Activated CD8-positive, alpha-beta T cell treated with anti-CD3 and anti-CD28 coated beads, Interleukin-2, amount 10 ng/mL, durations not matched to agents 7 days and 5 days (primary cell): ENCODE data around the gene LSM2. TPM values are rescaled to one million over a fixed set of nuclear protein-coding genes. Genes with fewer than 3 reads are reported as not detected.

Experiments
- ATAC-seq: fragments of 150-1000 bp; cut with Tn5 transposase; one replicate; pipeline ENCODE4 v1.10.0; 2021; ENCODE audit warnings: moderate library complexity
- CTCF ChIA-PET: fragments of 350-600 bp; sonication (Branson Sonifier 250); formaldehyde crosslinking; loops from one replicate; lab custom pipeline; 2021; ENCODE audit warnings: antibody characterized with exemption; lab: Charles Lee
- POLR2A ChIA-PET: fragments of 350-600 bp; sonication (Branson Sonifier 250); formaldehyde crosslinking; loops from one replicate; lab custom pipeline; 2021; ENCODE audit warnings: antibody characterized with exemption; lab: Charles Lee
- DNase-seq: peaks from one replicate; pipeline ENCODE4 v3.0.0-alpha.2; 2020
- H3K27ac Mint-ChIP-seq: one replicate; pipeline ENCODE4 v1.8.0; 2021; ENCODE audit warnings: mild to moderate bottlenecking, mixed read lengths
- H3K27me3 Mint-ChIP-seq: one replicate; pipeline ENCODE4 v1.8.0; 2021; ENCODE audit warnings: low read depth, mixed read lengths
- H3K36me3 Mint-ChIP-seq: one replicate; pipeline ENCODE4 v1.8.0; 2021; ENCODE audit warnings: low read depth, mixed read lengths
- H3K4me1 Mint-ChIP-seq: one replicate; pipeline ENCODE4 v1.8.0; 2021; ENCODE audit warnings: low read depth, mixed read lengths
- H3K4me3 Mint-ChIP-seq: one replicate; pipeline ENCODE4 v1.8.0; 2021; ENCODE audit warnings: mild to moderate bottlenecking, mixed read lengths
- H3K9me3 Mint-ChIP-seq: one replicate; pipeline ENCODE4 v1.8.0; 2022; ENCODE audit warnings: mixed read lengths; ENCODE audit not compliant: insufficient read depth
- total RNA-seq, 2 experiments: library from RNA; stranded (reverse); gene quantifications; one replicate each; pipeline ENCODE4 v1.2.3, GENCODE V29; 2021

Gene LSM2
- total RNA-seq, 2 experiments from 2014 or later, result 123 to 128 TPM

DNA sequence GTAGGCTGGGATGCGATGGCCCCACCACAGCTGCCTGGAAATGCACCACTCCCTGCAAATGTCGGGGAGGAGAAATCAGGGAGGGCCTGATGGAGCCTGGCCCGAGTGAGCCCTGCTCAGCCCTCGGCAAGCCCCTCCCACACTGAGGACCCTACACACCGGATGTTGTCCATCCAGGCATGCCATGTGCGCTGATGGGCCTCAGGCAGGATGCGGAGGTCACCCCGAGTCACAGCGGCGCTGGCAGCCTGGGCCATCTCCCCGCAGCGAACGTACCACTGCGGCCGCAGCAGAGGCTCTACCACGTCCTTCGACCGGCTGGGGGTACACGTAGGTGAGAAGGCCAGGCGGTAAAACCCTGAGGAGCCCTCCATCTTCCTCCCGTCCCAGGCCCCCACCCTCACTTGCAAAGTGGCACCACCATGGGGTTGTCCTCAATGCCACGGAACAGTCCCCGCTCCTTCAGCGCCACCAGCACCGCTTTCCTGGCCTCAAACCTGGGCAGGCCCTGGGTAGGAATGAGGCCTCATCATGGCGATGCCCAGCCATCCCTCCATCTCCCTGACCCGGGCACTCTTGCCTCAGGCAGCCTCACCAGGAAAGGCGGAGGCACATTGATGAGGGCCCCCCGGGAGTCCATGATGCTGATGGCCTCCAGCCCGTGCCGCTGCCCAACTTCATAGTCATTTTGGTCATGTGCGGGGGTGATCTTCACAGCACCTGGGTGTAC lies 24.5 kb downstream of the LSM2 start:
- no peaks in the 10 kb centered on the region for H3K27me3 Mint-ChIP-seq
- peaks cover 7% of the 10 kb centered on the region for H3K4me1 Mint-ChIP-seq
- CTCF ChIA-PET, result interaction anchor here (1.1 to 1.5 kb wide), 2 partner anchors 9 to 12 kb away, joined by 5 to 6 read pairs; no protein-coding TSS in a partner anchor
- POLR2A ChIA-PET, result interaction anchor here (1.8 kb wide), 1 partner anchor 42 kb away, joined by 4 read pairs; the partner anchor contains the start of gene MSH5
- no peak for DNase-seq
- H3K36me3 Mint-ChIP-seq, result peaks cover 40% of the 10 kb centered on the region
- no peaks in the 10 kb centered on the region for H3K9me3 Mint-ChIP-seq
- H3K4me3 Mint-ChIP-seq, result no peak overlapping the region
- no peak for ATAC-seq
- no peak overlapping the region for H3K27ac Mint-ChIP-seq

GRCh38 chr6:31781244-31782125 lies 25.3 kb downstream of the LSM2 start:
- peaks cover 43% of the 10 kb centered on the region for H3K36me3 Mint-ChIP-seq
- CTCF ChIA-PET, result interaction anchor here (1.1 to 1.8 kb wide), 2 partner anchors 10 to 12 kb away, joined by 5 to 8 read pairs; no protein-coding TSS in a partner anchor

DNA sequence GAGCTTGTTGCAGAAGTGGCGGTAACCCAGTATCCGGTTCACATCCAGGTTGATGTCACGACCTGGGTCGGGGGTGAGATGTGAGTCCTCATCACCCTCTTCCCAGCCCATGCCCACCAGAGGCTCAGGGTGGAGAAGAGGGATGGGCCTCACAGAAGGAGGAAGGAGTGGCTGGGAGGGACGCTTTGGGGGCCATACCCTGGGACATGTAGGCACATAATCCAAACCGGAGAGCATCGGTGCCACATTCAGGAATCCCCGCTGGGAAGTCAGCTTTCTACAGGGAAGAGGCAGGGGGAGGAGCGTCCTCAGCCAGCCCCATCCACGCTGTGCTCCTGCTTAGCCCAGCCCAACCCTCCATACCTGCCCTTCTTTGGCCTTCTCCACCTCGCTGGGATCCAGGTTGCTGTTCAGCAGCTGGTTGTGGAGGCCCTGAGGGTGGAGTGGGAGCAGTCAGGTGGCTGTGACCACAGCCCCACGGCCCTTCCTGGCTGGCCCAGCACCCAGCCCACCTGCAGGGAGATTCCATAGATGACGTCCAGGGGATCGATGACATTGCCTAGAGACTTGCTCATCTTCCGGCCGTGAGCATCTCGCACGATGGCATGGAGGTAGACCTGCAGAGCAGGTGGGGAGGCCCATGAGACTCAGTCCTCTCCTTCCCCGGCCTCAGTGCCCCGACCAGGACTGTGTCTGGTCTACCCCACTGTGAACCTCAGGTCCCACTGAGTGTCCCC lies 26.1 kb downstream of the LSM2 start:
- DNase-seq (no peak), ATAC-seq (no peak)
- no peaks in the 10 kb centered on the region for H3K27me3 Mint-ChIP-seq
- peaks cover 23% of the 10 kb centered on the region for H3K4me1 Mint-ChIP-seq
- no peaks in the 10 kb centered on the region for H3K9me3 Mint-ChIP-seq
- no peak overlapping the region for H3K27ac Mint-ChIP-seq
- H3K4me3 Mint-ChIP-seq, result no peak overlapping the region
- H3K36me3 Mint-ChIP-seq, result peaks cover 41% of the 10 kb centered on the region
- POLR2A ChIA-PET, result no interaction called here
- CTCF ChIA-PET, result interaction anchor here (1.1 to 1.8 kb wide), 2 partner anchors 10 to 11 kb away, joined by 5 to 8 read pairs; no protein-coding TSS in a partner anchor

More at GRCh38 chr6:31781244-31782125, 25.3 kb downstream of the LSM2 start:
- DNase-seq (no peak), ATAC-seq (no peak)
- POLR2A ChIA-PET, result no interaction called here
- Mint-ChIP-seq H3K27me3 (no peaks in the 10 kb centered on the region), H3K9me3 (no peaks in the 10 kb centered on the region), H3K4me3 (no peak overlapping the region), H3K4me1 (peaks cover 15% of the 10 kb centered on the region), H3K27ac (no peak overlapping the region)

DNA sequence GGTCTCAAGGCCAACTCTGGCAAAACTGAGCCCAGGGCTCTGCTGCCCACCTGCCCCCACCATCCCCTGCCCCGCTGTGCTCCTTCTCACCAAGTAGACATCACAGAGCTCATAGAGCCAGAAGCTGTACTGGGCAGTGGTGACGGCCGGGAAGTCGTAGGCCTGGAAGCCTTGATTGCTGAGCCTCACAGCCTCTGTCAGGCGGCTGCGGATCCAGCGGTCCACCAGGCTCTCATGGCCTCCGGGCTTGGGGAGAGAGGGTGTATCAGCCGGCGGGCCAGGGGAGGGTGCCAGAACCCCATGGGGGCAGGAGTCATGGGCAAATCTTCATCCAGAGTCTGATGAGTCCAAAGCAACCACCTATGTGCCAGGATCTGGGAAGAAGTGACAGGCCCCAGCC lies 26.9 kb downstream of the LSM2 start:
- peaks cover 41% of the 10 kb centered on the region for H3K36me3 Mint-ChIP-seq
- no peak for DNase-seq
- H3K4me3 Mint-ChIP-seq, result no peak overlapping the region
- H3K4me1 Mint-ChIP-seq, result peaks cover 30% of the 10 kb centered on the region
- ChIA-PET POLR2A (no interaction called here), CTCF (interaction anchor here (1.2 to 1.8 kb wide), 2 partner anchors 10 to 11 kb away, joined by 3 to 8 read pairs; no protein-coding TSS in a partner anchor)
- H3K27me3 Mint-ChIP-seq, result no peaks in the 10 kb centered on the region
- H3K27ac Mint-ChIP-seq, result no peak overlapping the region
- ATAC-seq, result no peak
- no peaks in the 10 kb centered on the region for H3K9me3 Mint-ChIP-seq

DNA sequence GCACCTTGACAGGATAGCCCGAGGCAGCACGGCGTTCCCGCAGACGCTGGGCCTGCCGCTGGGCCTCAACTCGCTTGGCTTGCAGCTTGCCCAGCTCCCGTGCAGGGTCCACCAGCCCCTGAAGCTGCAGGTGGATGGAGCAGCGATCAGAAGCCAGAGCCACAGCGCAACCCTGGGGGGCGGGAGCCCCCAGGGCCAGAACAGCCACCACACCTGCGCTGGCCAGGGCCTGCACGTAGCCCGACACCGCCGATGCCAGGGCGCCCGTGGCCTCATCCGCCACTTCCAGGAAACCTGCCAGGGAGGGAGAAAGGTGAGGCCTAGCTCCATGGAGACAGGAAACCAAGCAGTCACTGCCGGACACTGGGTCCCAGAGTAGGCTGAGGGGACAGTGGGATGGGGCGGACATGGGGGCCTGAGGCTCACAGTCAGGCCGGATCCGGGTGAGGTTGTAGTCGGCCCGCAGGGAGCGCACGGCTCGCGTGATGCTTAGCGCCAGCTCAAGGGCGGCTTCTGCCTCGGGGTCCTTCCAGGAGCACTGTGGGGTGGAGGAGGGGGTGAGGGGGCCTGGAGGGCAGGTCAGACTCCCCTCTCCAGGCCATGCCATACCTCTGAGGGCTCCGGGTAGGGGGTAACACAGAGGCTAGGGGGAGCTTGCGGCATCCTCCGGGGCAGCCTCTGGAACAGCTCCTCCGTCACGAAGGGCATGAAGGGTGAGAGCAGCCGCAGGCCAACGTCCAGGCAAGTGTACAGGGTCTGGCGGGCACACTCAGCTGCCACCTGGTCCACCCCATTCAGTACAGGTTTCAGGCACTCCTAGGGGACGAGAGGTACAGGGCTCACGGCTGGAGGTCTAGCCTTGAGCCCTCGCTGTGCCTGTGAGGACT lies 27.5 kb downstream of the LSM2 start:
- H3K4me1 Mint-ChIP-seq, result peaks cover 30% of the 10 kb centered on the region
- CTCF ChIA-PET, result interaction anchor here (1.2 to 1.3 kb wide), 2 partner anchors 10 to 12 kb away, joined by 3 to 5 read pairs; no protein-coding TSS in a partner anchor
- H3K27ac Mint-ChIP-seq, result no peak overlapping the region
- peaks cover 35% of the 10 kb centered on the region for H3K36me3 Mint-ChIP-seq
- H3K27me3 Mint-ChIP-seq, result no peaks in the 10 kb centered on the region
- no peak overlapping the region for H3K4me3 Mint-ChIP-seq
- POLR2A ChIA-PET, result interaction anchor here (0.6 to 1.0 kb wide), 2 partner anchors 12 to 39 kb away, joined by 3 to 4 read pairs; partner anchors contain the start of gene MSH5
- DNase-seq, result no peak
- no peak for ATAC-seq
- no peaks in the 10 kb centered on the region for H3K9me3 Mint-ChIP-seq

DNA sequence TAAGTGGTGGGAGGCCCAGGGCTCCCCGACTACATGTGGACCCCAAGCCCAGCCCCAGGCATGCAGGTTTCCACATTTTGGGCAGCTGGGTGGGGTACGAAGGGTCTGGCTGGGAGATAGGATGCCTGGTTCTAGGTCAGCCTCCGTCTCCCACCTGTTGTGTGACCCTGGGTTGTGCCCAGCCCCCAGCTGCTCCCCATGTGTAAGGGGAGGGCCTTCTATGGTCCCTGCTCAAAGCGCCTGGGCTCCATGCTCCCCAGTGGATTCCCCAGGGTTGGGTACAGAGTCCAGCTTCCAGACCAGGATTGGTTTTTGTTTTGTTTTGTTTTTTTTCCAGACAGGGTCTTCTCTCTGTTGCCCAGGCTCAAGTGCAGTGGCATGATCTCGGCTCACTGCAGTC lies 28.6 kb downstream of the LSM2 start:
- ChIA-PET CTCF (interaction anchor here (0.7 to 2.0 kb wide), 4 partner anchors 9 to 51 kb away, joined by 3 to 14 read pairs (median 4); no protein-coding TSS in a partner anchor), POLR2A (interaction anchor here (1.0 to 1.8 kb wide), 2 partner anchors 29 to 38 kb away, joined by 5 to 9 read pairs; partner anchors contain the start of genes LSM2 and MSH5)
- Mint-ChIP-seq H3K4me1 (peaks cover 32% of the 10 kb centered on the region), H3K27ac (peak overlapping the region; percentile 91), H3K27me3 (no peaks in the 10 kb centered on the region), H3K4me3 (no peak overlapping the region), H3K9me3 (no peaks in the 10 kb centered on the region), H3K36me3 (peaks cover 31% of the 10 kb centered on the region)
- DNase-seq (no peak), ATAC-seq (no peak)

DNA sequence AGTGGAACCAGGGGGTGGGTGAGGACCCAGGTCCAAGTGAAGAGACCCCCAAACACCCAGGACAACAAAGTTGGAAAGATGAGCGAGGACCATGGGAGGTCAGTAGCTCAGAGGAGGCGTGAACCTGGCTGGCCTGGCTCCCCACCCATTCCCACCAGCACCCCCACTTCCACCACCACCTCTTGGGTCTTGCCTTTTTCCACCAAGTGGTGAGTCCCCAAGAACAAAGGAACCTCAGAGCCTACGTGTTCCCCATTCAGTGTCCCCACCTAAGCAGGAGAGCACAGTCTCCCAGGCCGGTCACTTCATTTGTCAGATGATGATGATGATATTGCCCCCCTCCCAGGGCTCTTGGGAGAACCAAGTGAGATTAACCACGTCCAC lies 29.1 kb downstream of the LSM2 start:
- ATAC-seq (no peak), DNase-seq (no peak)
- H3K9me3 Mint-ChIP-seq, result no peaks in the 10 kb centered on the region
- no peaks in the 10 kb centered on the region for H3K27me3 Mint-ChIP-seq
- H3K4me3 Mint-ChIP-seq, result no peak overlapping the region
- peaks cover 26% of the 10 kb centered on the region for H3K36me3 Mint-ChIP-seq
- H3K27ac Mint-ChIP-seq, result peak overlapping the region; percentile 91
- peaks cover 38% of the 10 kb centered on the region for H3K4me1 Mint-ChIP-seq
- ChIA-PET CTCF (interaction anchor here (0.7 to 2.0 kb wide), 4 partner anchors 8 to 51 kb away, joined by 3 to 14 read pairs (median 4); no protein-coding TSS in a partner anchor), POLR2A (interaction anchor here (1.0 to 1.8 kb wide), 4 partner anchors 29 to 40 kb away, joined by 3 to 9 read pairs (median 4); partner anchors contain the start of genes LSM2 and MSH5)

DNA sequence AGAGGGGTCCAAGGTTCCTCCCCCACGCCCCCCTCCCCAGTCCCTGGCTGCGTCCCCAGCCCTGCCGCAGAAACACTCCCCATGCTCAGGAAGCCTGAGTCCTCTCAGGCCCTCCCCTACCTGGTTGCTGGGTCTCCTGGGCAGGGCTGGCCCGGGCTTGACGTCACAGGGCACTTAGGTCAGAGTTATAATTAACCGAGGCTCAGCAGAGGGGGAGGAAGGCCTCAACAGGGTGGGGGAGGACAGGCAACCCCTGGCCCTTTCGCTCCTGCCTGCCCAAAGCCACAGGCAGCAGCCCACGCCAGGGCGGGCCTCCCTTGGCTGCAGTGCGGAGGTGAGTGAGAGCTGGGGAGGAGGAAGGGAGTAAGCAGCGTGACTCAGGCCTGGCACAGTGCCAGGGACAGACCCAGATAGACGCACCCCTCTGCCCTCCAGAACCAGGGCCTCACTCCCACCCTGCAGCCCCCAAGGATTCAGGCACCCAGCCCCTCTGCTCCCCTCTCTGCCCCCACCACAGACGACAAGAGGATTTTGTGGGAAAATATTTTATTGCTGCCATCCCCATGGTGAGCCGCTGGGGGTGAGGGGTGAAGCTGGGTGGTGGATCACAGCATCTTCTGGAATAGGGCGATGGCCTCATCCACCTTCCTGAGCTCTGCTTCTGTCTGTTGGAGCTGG lies 29.6 kb downstream of the LSM2 start, which contains the start of gene VWA7:
Gene VWA7 (minus strand): TSS at position 340 of the 678 bp plus-strand sequence. CDS start 549 bp downstream, outside the sequence.
- CTCF ChIA-PET, result interaction anchor here (0.7 to 2.0 kb wide), 3 partner anchors 11 to 50 kb away, joined by 3 to 14 read pairs (median 4); no protein-coding TSS in a partner anchor
- Mint-ChIP-seq H3K27me3 (no peaks in the 10 kb centered on the region), H3K36me3 (peaks cover 22% of the 10 kb centered on the region), H3K4me1 (peaks cover 41% of the 10 kb centered on the region), H3K27ac (peak within 1 kb of the TSS; percentile 91), H3K4me3 (peak within 1 kb of the TSS; percentile 50), H3K9me3 (no peaks in the 10 kb centered on the region)
- peak; percentile 80 for ATAC-seq
- peak; percentile 81 for DNase-seq
- POLR2A ChIA-PET, result interaction anchor here (1.0 to 1.8 kb wide), 4 partner anchors 30 to 41 kb away, joined by 3 to 9 read pairs (median 4); partner anchors contain the start of genes LSM2 and MSH5

DNA sequence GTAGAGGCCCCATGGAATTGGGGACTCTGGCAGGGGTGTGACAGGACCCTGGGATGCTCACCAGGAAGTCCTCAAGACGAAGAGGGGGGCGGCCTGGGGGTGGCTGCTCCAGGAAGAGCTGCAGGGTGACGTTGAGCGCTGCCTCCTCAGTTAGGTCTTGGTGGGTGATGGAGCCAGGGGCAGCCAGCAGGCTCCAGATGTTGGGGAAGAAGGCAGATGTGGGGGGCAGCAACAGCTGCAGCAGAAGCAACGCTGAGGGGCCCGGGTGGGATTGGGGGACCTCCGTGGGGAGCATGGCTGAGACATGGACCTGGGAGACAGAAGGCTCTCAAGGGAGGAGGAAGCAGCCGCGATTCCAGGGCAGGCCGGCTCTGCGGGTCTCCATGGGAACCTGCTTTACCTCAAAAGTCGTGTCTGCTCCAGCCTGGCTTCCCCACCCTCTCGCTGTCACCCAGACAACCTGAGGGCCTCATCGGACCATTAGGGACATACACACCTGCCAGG lies 30.2 kb downstream of the LSM2 start:
- peak overlapping the region; percentile 91 for H3K27ac Mint-ChIP-seq
- ATAC-seq (peak; percentile 20), DNase-seq (no peak)
- POLR2A ChIA-PET, result interaction anchor here (1.3 to 1.8 kb wide), 3 partner anchors 36 to 41 kb away, joined by 3 to 9 read pairs (median 3); partner anchors contain the start of gene MSH5
- peak overlapping the region; percentile 50 for H3K4me3 Mint-ChIP-seq
- peaks cover 45% of the 10 kb centered on the region for H3K4me1 Mint-ChIP-seq
- H3K9me3 Mint-ChIP-seq, result no peaks in the 10 kb centered on the region
- peaks cover 22% of the 10 kb centered on the region for H3K36me3 Mint-ChIP-seq
- H3K27me3 Mint-ChIP-seq, result no peaks in the 10 kb centered on the region
- CTCF ChIA-PET, result interaction anchor here (2.0 kb wide), 1 partner anchor 14 kb away, joined by 14 read pairs; no protein-coding TSS in a partner anchor
